Hepatocyte (in vitro differentiated cells): ENCODE results near the gene TEX13C. TPM values are rescaled to one million over a fixed set of nuclear protein-coding genes. Genes with fewer than 3 reads are reported as not detected.

Experiments
- DNase-seq: peaks from one replicate; pipeline ENCODE4 v3.0.0-alpha.2; 2016; ENCODE audit warnings: low spot score
- H2AFZ ChIP-seq: fragments of 200-600 bp; sonication (generic); 2 replicates; pipeline ENCODE4 v1.6.0; 2016; ENCODE audit warnings: antibody characterized with exemption, mild to moderate bottlenecking
- H3K27ac ChIP-seq: fragments of 200-600 bp; sonication (generic); 2 replicates; pipeline ENCODE4 v1.5.1; 2016; ENCODE audit warnings: mild to moderate bottlenecking
- H3K27me3 ChIP-seq: fragments of 200-600 bp; sonication (generic); 2 replicates; pipeline ENCODE4 v1.6.1; 2016
- H3K36me3 ChIP-seq: fragments of 200-600 bp; sonication (generic); replicated peaks from 2 replicates; pipeline ENCODE4 v1.5.1; 2016; ENCODE audit warnings: low read depth; ENCODE audit not compliant: insufficient read depth
- H3K4me1 ChIP-seq: fragments of 200-600 bp; sonication (generic); 2 replicates; pipeline ENCODE4 v1.5.1; 2016; ENCODE audit warnings: mild to moderate bottlenecking, moderate library complexity; ENCODE audit not compliant: insufficient read depth
- H3K4me2 ChIP-seq: fragments of 200-600 bp; sonication (generic); 2 replicates; pipeline ENCODE4 v1.6.0; 2016
- H3K4me3 ChIP-seq: fragments of 200-600 bp; sonication (generic); 2 replicates; pipeline ENCODE4 v1.5.1; 2016; ENCODE audit warnings: mild to moderate bottlenecking
- H3K79me2 ChIP-seq: fragments of 200-600 bp; sonication (generic); 2 replicates; pipeline ENCODE4 v1.6.0; 2017; ENCODE audit warnings: mild to moderate bottlenecking
- H3K9me2 ChIP-seq: fragments of 200-600 bp; sonication (generic); replicated peaks from 2 replicates; pipeline ENCODE4 v1.6.0; 2017; ENCODE audit warnings: mild to moderate bottlenecking; ENCODE audit not compliant: insufficient read depth
- H3K9me3 ChIP-seq: fragments of 200-600 bp; sonication (generic); 2 replicates; pipeline ENCODE4 v1.5.1; 2016; ENCODE audit warnings: low read depth, mild to moderate bottlenecking
- H4K20me1 ChIP-seq: fragments of 200-600 bp; sonication (generic); 2 replicates; pipeline ENCODE4 v1.6.0; 2016; ENCODE audit warnings: mild to moderate bottlenecking; ENCODE audit not compliant: insufficient read depth, poor library complexity, severe bottlenecking
- CTCF ChIP-seq: fragments of 200-600 bp; sonication (generic); IDR thresholded peaks from 2 replicates; pipeline ENCODE4 v1.5.1; 2016; ENCODE audit warnings: antibody characterized with exemption, mild to moderate bottlenecking; ENCODE audit not compliant: poor library complexity
- EZH2 ChIP-seq: fragments of 200-600 bp; sonication (generic); IDR thresholded peaks from 2 replicates; pipeline ENCODE4 v1.6.1; 2016; ENCODE audit warnings: antibody characterized with exemption, mild to moderate bottlenecking, borderline replicate concordance
- EZH2phosphoT487 ChIP-seq: fragments of 200-600 bp; sonication (generic); IDR thresholded peaks from one replicate; pipeline ENCODE4 v1.6.1; 2018; ENCODE audit warnings: antibody characterized with exemption, mild to moderate bottlenecking, low read depth, moderate library complexity; ENCODE audit not compliant: unreplicated experiment, severe bottlenecking
- WGBS: methylation state at CpG from one replicate; pipeline ENCODE4 v1.1.6; 2016; ENCODE audit warnings: low lambda C conversion rate; ENCODE audit errors: missing lambda C conversion rate; 5-methylcytosine and 5-hydroxymethylcytosine counted together
- polyA plus RNA-seq: library from polyadenylated mRNA; unstranded; fragments of >200 nt; fragmentation: Nextera tagmentation; extraction: Ambion mirVana; gene quantifications from 2 replicates; pipeline ENCODE4 v1.2.1, GENCODE V29; 2016
- total RNA-seq: library from RNA; depleted of rRNA; stranded (reverse); fragments of >200 nt; gene quantifications from 2 replicates; pipeline ENCODE4 v1.2.3, GENCODE V29; 2014

Gene TEX13C
- total and polyA plus RNA-seq, 2 experiments from 2014 or later: not detected

GRCh38 chrX:125326599-125326998, 6.9 kb downstream of the TEX13C start:
- Histone ChIP-seq H3K27me3 (no peaks in the 10 kb centered on the region), H2AFZ (no peak overlapping the region), H3K79me2 (no peaks in the 10 kb centered on the region), H3K9me2 (no peaks in the 10 kb centered on the region), H3K9me3 (no peaks in the 10 kb centered on the region), H3K4me1 (no peaks in the 10 kb centered on the region), H4K20me1 (no peaks in the 10 kb centered on the region), H3K36me3 (no peaks in the 10 kb centered on the region), H3K27ac (no peak overlapping the region), H3K4me3 (no peak overlapping the region), H3K4me2 (no peak overlapping the region)
- DNase-seq: no peak
- 76% methylated on average over 3 of the region's 3 CpGs for WGBS
- TF ChIP-seq CTCF (no peak), EZH2phosphoT487 (no peak), EZH2 (no peak)

- DNase-seq: no peak
- Histone ChIP-seq H3K79me2 (no peaks in the 10 kb centered on the region), H3K9me2 (no peaks in the 10 kb centered on the region), H3K4me3 (no peak overlapping the region), H4K20me1 (no peaks in the 10 kb centered on the region), H3K27ac (no peak overlapping the region), H3K27me3 (no peaks in the 10 kb centered on the region), H3K4me2 (no peak overlapping the region), H3K9me3 (no peaks in the 10 kb centered on the region), H3K36me3 (no peaks in the 10 kb centered on the region), H3K4me1 (no peaks in the 10 kb centered on the region), H2AFZ (no peak overlapping the region)
- 85% methylated on average over 12 of the region's 12 CpGs for WGBS
- TF ChIP-seq EZH2 (no peak), EZH2phosphoT487 (no peak), CTCF (no peak)
Observed at GRCh38 chrX:125327891-125328290, 8.2 kb downstream of the TEX13C start.

- H3K4me2 ChIP-seq: no peak overlapping the region
- no peaks in the 10 kb centered on the region for H3K79me2 ChIP-seq
- no peaks in the 10 kb centered on the region for H3K36me3 ChIP-seq
- no peak overlapping the region for H3K4me3 ChIP-seq
- no peak overlapping the region for H3K27ac ChIP-seq
- no peaks in the 10 kb centered on the region for H3K4me1 ChIP-seq
- H3K27me3 ChIP-seq: no peaks in the 10 kb centered on the region
- H2AFZ ChIP-seq: no peak overlapping the region
- no peak for TF ChIP-seq CTCF
- TF ChIP-seq EZH2: no peak
- TF ChIP-seq EZH2phosphoT487: no peak
- no peaks in the 10 kb centered on the region for H3K9me3 ChIP-seq
- H3K9me2 ChIP-seq: no peaks in the 10 kb centered on the region
- no peaks in the 10 kb centered on the region for H4K20me1 ChIP-seq
- DNase-seq: no peak
- 46% methylated on average over 2 of the region's 2 CpGs for WGBS
Observed at GRCh38 chrX:125333583-125333982, 13.9 kb downstream of the TEX13C start.

- WGBS: 54% methylated on average over 4 of the region's 4 CpGs
- DNase-seq: no peak
- no peaks in the 10 kb centered on the region for H3K36me3 ChIP-seq
- no peaks in the 10 kb centered on the region for H3K79me2 ChIP-seq
- no peak overlapping the region for H3K4me2 ChIP-seq
- H3K4me1 ChIP-seq: no peaks in the 10 kb centered on the region
- H3K27ac ChIP-seq: no peak overlapping the region
- TF ChIP-seq CTCF (no peak), EZH2phosphoT487 (no peak), EZH2 (no peak)
- no peaks in the 10 kb centered on the region for H4K20me1 ChIP-seq
- no peak overlapping the region for H3K4me3 ChIP-seq
- H3K9me3 ChIP-seq: no peaks in the 10 kb centered on the region
- no peak overlapping the region for H2AFZ ChIP-seq
- no peaks in the 10 kb centered on the region for H3K9me2 ChIP-seq
- H3K27me3 ChIP-seq: no peaks in the 10 kb centered on the region
Observed at GRCh38 chrX:125340490-125340889, 20.8 kb downstream of the TEX13C start.
